ENCODE measurements around the gene STING1. TPM values are rescaled to one million over a fixed set of nuclear protein-coding genes. Genes with fewer than 3 reads are reported as not detected.

The STING1 gene
- 43.7 and 64.9 TPM in 2 replicates for total RNA-seq

DNA sequence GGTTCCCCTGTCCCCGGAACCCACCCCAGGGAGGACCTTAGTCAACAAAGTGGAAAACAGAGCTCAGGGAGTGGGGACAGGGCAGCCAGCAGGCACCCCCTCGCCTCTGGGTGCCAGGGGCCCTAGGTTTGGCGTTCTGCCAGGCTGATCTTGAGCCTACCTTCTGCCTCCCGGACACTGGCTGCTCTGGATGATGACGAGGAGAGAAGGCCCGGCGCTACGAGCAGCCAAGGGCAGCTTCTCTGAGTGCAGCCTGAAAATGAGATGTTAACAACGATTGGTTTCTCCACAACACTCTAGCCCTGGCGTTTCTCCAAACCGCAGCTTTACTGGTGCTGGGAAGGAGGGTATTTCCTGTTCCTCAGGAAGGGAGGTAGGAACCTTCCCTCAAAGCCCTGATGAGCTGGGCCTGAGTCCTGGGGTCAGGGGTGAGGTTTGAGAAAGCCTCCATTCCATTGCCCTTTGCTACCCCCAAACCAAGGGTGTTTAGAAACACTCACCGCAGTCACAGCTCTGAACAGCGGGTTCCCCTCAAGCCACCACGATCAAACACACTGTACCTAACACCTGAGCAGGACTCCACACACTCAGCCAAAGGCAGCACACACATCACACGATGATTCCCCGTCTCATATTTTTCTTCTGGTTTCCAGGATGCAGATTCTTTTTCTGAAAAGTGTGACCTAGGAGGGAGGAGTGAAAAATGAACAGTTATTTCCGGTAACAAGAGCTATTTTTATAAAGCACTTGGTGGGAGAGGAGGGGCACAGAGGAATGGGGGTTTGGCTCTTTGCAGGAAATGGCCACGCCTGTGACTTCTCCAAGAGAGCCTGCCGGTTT is at the start of gene STING1:
TSS of gene STING1 (minus strand) at position 709 of the 840 bp plus-strand sequence. CDS start 1,054 bp downstream, outside the sequence.

DNA sequence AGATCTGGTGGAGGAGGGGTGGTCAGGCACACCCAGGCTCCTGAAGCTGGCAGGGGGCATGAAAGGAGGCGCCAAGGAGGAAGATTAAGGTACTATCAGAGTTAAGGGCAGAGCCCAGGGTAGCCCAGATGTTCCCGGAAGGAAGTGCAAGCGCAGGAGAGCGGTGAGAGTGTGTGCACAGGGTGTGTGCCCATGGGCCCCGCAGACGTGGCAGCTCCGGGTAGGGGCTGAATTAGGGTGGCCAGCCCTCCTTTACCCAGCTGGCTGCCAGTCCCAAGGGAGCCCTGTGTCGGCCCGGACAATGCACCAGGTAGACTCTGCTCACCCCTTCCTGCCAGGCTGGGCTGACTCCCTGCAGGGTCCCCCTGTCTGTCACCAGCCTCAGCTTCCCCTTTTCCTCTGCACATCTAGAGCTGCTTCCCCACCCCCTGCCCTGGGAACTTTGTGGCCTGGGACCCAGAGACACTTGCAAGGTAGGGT is 11.7 kb downstream of the STING1 start, which contains the start of gene SMIM33:
TSS of gene SMIM33 (plus strand) at position 184 of the 480 bp plus-strand sequence. CDS start at position 302, 118 bp downstream.

DNA sequence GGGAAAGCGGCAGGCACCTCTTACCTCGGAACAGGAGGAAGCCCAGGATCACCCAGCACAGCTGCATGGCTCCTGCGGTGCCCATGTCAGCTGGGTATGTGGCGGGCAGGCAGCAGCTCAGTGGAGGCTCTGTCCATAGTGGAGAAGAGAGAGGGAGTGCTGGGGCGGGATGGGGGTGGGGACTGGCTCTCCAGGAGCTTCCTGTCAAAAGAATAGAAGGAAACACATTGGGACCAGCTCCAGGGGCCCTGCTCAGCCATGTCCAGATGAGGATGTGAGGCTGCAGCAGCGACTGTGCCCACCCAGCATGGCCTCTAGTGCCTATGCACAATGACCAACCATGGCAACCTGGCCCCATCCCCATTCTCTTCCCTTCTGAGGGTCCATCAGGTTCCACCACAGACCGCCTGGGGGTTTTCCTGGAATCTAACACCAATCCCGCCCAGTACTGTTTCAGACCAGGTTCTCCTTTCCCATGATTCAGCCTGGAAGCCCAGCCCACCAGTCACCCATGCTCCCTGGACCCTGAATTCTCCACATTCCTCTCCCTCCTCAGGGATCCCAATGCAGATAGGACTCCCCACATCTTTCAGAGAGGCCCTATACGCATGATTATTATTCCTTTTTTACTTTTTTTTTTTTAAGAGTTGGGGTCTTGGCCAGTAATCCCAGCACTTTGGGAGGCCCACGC is 19.8 kb downstream of the STING1 start, which contains the start of gene ECSCR:
TSS of gene ECSCR (minus strand) at position 158 of the 691 bp plus-strand sequence. CDS start at position 85, 73 bp downstream.

DNA sequence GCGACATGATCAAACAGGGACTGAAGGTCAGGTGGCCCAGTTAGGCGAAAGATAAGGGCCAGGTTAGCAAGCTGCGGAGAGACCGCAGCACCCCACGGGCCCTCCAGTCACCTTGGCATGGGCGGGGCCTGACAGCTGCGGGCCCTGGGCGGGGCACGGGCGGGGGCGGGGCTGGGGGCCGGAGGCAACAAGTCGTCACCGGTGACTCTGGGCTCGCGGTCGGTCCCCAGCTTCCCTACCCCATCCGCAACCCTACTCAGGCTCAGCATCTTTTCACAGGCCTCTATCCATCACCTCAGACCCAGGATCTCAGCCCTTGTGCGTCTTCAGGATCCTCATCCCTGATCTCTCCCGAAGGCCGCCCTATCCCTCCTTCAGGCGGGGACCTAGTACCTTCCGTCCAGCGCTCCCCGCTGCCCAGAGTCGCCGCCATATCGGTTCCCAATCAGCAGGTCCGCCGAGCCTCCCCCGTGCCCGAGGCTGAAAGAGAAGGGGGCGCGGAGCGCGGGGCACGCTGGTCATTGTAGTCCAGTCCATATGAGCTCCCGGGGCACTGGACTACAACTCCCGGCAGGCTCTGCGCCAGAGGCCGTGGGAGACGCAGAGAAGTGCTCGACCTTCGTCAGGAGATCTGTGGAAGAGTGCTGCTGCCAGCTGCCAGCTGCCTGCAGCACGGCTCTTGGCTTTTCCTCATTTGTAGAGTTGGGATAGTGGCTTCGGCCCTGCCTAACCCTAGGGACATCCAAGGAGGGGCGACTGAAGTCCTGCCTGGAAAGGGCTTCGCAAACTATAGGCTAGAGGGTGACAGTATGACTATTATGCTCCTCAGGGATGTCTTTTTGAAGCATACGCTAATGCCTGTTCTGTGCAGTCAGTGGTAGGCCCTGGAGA is 43.3 kb downstream of the STING1 start, which contains the start of gene DNAJC18:
TSS of gene DNAJC18 (minus strand) at position 513 of the 891 bp plus-strand sequence. CDS start at position 433, 80 bp downstream.

Other genes with a start within 250 kb of the STING1 start
- 156 and 174 TPM in 2 replicates for gene MATR3, start 189.0 kb downstream of the STING1 start, total RNA-seq
- 68.5 and 70.7 TPM in 2 replicates for gene PAIP2, start 140.9 kb downstream of the STING1 start, total RNA-seq
- gene SLC23A1, start 99.5 kb downstream of the STING1 start, total RNA-seq: not detected in 2 replicates
- not detected in 2 replicates for gene MZB1, start 92.8 kb downstream of the STING1 start, total RNA-seq
- gene PROB1, start 87.7 kb downstream of the STING1 start, total RNA-seq: 1.2 and 2.1 TPM in 2 replicates
- 1.5 and 1.9 TPM in 2 replicates for gene SPATA24, start 78.7 kb downstream of the STING1 start, total RNA-seq
- gene DNAJC18, start 43.2 kb downstream of the STING1 start, total RNA-seq: 3.6 and 8.2 TPM in 2 replicates
- gene ECSCR, start 20.0 kb downstream of the STING1 start, total RNA-seq: 2.1 and 5.1 TPM in 2 replicates
- not detected in 2 replicates for gene SMIM33, start 11.8 kb downstream of the STING1 start, total RNA-seq
- gene UBE2D2, start 78.6 kb upstream of the STING1 start, total RNA-seq: 46.5 and 51.3 TPM in 2 replicates
- gene CXXC5, start 165.6 kb upstream of the STING1 start, total RNA-seq: 51.2 and 57.5 TPM in 2 replicates